GM12874 (cell line): Measurements from ENCODE around the gene ANKIB1.

ENCODE experiments used
- CTCF ChIP-seq: IDR thresholded peaks from 2 replicates; pipeline ENCODE4 v1.5.1; 2011; ENCODE audit warnings: low read depth, mild to moderate bottlenecking, control low read depth, low read length, moderate library complexity; ENCODE audit not compliant: insufficient read depth

The ANKIB1 gene

GRCh38 chr7:92304406-92304893 lies 58.7 kb downstream of the ANKIB1 start:
- TF ChIP-seq CTCF: no peak

GRCh38 chr7:92306153-92306552 lies 60.4 kb downstream of the ANKIB1 start:
- no peak for TF ChIP-seq CTCF

GRCh38 chr7:92313055-92313454 lies 67.3 kb downstream of the ANKIB1 start:
- TF ChIP-seq CTCF: no peak

- no peak for TF ChIP-seq CTCF
Observed at GRCh38 chr7:92319243-92319642, 73.5 kb downstream of the ANKIB1 start.

GRCh38 chr7:92325173-92325572 lies 79.4 kb downstream of the ANKIB1 start:
- no peak for TF ChIP-seq CTCF

- TF ChIP-seq CTCF: no peak
Observed at GRCh38 chr7:92325858-92326257, 80.1 kb downstream of the ANKIB1 start.

GRCh38 chr7:92330835-92331438 lies 85.2 kb downstream of the ANKIB1 start:
- TF ChIP-seq CTCF: no peak

- TF ChIP-seq CTCF: no peak
Observed at GRCh38 chr7:92331508-92331907, 85.7 kb downstream of the ANKIB1 start.
